Neural progenitor cell (in vitro differentiated cells): ENCODE results near the gene KRT82.

Experiments
- CTCF ChIP-seq: fragments of 200-600 bp; sonication (generic); IDR thresholded peaks from 2 replicates; pipeline ENCODE4 v1.5.1; 2017; ENCODE audit warnings: antibody characterized with exemption, mild to moderate bottlenecking
- EZH2 ChIP-seq: fragments of 200-600 bp; sonication (generic); IDR thresholded peaks from 2 replicates; pipeline ENCODE4 v1.6.1; 2017; ENCODE audit warnings: antibody characterized with exemption, mild to moderate bottlenecking, moderate library complexity
- EZH2phosphoT487 ChIP-seq: fragments of 200-600 bp; sonication (generic); IDR thresholded peaks from 2 replicates; pipeline ENCODE4 v1.6.1; 2017; ENCODE audit warnings: antibody characterized with exemption

GRCh38 chr12:52405922-52406385, at the start of gene KRT82:
- no peak for TF ChIP-seq CTCF
- no peak for TF ChIP-seq EZH2
- no peak for TF ChIP-seq EZH2phosphoT487
